CD4-positive, alpha-beta T cell treated with Interleukin-2 at 100 ng/mL for 4 hours (primary cell): ENCODE results near the gene SGTA.

ENCODE experiments used
- DNase-seq: peaks from one replicate; pipeline ENCODE4 v3.0.0-alpha.2; 2020; ENCODE audit warnings: low spot score

The SGTA gene

DNA sequence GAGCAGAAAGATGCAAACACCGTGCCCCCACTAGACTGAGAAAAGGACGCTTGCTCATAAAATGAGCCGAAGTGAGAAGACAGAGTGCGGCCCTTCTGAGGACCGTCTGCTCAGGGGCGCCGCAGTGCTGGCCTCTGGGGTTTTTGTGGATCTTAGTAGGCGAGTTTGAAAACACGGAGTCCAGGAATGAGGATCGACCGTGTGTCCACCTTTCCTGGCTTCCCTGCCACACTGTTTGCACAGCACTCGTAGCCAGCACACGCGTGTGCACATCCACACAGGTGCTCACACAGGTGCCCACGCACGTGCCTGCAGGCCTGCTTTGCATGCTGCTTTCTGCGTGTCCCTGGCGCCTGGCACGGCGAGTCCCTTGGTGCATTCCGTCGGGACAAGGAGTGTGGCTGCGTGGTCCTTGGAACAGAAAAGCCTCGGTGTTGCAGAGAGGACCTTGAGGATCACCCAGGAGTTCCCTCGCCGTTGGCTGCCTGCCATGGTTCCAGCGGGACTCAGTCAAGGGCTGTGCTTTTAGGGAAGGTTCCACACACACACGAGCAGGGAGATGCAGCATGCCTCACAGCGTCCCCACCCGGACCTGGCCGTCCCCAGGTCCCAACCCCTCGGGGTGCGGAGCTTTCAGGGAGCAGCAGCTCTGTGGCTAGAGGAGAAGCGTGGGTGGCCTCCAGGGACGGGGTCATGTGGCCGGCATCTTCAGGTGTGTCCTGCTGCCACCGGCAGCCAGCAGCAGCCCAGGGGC is 26.5 kb upstream of the SGTA start:
- DNase-seq: no peak

DNA sequence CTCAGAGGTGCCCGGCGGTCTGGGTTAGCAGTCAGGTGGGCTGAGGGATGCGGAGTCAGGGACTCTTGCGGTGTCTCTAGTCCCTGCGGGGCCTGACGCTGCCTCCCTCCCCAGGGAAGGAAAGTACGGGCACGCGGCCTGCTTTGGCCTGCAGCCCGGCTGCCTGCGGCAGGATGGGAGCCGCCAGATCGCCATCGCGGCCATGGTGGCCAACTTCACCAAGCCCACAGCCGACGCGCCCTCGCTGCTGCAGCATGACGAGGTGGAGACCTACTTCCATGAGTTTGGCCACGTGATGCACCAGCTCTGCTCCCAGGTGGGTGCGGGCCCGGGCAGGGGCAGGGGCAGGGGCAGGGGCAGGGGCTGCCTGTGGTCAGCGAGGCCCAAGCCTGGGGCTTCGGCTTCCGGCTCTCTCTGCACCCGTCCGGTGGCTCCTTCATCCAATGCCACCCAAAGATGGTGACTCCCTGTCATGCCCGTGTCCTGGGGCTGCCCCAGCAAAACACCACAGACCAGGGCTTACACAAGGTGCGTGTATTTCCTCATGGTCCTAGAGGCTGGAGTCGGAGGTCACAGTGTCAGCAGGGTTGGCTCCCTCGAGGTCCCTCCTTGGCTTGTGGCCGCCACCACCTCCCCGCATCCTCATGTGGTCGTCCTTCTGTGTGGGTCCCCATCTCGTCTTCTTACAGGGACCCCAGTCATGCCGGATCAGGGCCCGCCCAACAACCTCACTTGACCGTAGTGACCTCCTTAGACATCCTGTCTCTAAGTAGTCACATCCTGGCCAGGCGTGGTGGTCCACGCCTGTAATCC is 25.3 kb upstream of the SGTA start:
- DNase-seq: no peak

- DNase-seq: no peak
These were observed 24.5 kb upstream of the SGTA start for GRCh38 chr19:2807379-2808128.

- DNase-seq: no peak
These were observed 23.8 kb upstream of the SGTA start for GRCh38 chr19:2806736-2807378.

GRCh38 chr19:2805991-2806649 is 23.0 kb upstream of the SGTA start:
- DNase-seq: no peak

GRCh38 chr19:2805261-2805900 is 22.3 kb upstream of the SGTA start:
- no peak for DNase-seq

- no peak for DNase-seq
These were observed 21.3 kb upstream of the SGTA start for GRCh38 chr19:2804156-2805004.

DNA sequence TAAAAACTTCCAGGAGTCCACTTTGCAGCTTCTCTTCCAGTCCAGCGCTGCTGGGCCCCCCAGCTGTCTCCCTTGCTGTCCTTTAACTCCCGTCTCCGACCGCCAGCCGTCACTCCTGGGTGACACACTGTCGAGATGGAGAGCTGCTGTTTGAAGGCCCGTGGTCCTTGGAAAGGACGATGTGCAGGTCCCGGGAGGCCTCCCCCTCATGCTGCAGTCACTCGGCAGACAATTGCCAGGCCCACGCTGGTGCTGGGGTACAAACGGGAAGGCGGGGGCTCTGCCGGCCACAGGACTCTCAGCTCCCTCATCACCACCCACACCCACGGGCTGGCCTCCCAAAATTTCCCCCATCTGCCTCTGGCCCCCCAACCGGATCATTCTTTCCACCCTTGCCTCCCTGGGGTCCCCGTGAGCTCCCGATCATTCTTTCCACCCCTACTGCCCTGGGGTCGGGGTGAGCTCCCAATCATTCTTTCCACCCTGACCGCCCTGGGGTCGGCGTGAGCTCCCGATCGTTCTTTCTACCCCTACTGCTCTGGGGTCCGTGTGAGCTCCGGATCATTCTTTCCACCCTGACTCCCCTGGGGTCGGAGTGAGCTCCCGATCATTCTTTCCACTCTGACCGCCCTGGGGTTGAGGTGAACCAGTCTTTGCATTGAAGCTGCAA is 20.5 kb upstream of the SGTA start:
- DNase-seq: no peak

DNA sequence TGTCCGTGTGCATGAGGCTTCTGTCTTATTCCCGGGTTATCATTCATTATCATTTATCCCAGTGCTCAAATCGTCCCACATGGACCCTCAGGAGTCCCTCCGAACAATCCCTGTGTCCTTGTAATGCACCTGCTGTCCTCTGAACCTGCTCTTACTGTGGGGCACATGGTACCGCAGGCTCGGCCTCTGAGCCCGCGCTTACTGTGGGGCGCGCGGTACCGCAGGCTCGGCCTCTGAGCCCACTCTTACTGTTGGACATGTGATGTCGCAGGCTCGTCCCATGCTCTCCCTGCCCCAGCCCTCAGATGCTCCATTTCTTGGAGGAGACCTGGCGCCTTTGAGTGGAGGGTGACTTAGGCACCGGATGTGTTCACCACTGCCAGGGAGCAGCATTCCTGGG is 19.8 kb upstream of the SGTA start:
- no peak for DNase-seq

GRCh38 chr19:2800506-2800905 is 17.4 kb upstream of the SGTA start:
- no peak for DNase-seq

- no peak for DNase-seq
These were observed 16.4 kb upstream of the SGTA start for GRCh38 chr19:2799273-2800020.

DNA sequence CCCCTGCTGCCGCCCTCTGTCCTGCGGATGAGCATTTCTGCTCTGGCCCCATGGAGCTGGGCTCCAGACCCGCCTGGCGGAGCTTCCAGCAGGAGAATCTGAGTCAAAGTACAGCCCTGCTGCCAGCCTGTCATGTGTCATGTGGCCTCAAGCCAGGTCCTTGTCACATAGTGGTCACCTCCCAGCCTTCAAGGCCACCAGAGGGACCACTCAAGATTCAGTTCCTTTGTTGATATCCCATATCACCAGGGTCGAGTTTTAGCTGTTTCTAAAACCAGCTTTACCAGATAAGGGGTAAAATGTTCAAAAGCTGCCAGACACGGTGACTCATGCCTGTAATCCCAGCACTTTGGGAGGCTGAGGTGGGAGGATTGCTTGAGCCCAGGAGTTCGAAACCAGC is 15.7 kb upstream of the SGTA start:
- no peak for DNase-seq

DNA sequence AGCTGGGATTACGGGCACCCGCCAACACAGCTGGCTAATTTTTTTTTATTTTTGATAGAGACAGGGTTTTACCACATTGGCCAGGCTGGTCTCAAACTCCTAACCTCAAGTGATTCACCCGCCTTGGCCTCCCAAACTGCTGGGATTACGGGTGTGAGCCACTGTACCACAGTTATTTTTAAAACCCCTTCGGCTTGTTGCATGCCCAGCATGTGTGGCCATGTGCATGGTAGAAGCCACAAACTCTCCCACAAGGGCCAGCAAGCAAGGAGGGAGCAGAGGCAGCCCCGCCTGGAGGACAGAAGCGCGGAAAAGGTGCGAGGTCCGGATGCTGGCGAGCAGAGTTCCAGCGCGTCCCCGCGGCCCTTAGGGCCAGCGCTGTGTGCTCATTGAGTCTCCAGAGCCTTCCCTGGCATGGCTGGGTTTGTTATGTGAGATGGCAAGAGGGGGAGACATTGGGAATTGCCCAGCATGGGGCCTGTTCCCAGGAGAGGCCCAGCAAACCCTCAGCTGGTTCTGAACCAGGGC is 15.1 kb upstream of the SGTA start:
- no peak for DNase-seq

DNA sequence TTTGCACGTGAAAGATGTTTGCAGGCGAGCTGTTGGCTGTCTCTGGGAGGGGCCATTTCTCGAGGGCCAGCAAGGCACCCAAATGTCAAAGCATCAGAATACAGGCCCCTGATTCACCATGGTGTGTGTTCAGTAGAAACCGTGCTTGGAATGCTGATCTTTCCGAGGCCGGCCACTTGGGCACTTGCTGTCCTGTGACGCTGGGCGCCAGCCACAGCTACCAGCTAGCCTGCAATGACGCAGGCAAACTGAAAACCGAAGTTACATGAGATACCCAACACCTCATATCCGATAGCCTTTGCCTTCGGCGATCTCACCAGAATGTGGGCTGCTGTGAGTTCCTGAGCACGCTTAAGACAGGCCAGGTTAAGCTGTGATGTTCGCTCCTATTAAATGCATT is 14.2 kb upstream of the SGTA start:
- DNase-seq: no peak

- no peak for DNase-seq
These were observed 13.7 kb upstream of the SGTA start for GRCh38 chr19:2796659-2797266.

DNA sequence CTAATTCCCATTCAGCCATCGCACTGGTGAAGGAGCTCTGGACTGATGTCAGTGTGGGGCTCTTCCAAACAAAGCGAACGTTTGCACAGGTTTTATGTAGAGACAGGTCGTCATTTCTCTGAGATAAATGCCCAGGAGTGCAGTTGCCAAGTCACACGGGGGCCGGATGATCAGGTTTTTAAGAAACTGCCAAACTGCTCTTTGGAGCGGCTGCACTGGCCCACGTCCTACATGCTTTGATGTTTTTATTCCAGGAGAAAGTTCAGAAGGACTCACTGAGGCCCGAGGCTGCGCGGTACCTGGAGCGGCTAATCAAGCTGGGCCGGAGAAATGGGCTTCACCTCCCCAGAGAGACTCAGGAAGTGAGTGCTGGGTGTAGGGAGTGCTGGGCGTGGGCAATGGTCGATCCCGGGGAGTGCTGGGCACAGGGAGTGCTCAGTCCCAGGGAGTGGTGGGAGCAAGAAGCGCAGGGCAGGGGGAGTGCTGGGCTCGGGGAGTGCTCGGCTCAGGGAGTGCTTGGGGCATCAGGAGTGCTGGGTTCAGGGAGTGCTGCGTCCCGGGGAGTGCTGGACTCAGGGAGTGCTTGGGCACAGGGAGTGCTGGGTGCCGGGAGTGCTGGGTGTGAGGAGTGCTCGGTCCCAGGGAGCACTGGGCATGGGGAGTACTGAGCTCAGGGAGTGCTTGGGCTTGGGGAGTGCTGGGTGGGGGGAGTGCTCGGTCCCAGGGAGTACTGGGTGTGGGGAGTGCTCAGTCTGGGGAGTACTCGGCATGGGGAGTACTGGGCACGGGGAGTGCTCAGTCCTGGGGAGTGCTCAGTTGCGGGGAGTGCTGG is 13.0 kb upstream of the SGTA start:
- no peak for DNase-seq

DNA sequence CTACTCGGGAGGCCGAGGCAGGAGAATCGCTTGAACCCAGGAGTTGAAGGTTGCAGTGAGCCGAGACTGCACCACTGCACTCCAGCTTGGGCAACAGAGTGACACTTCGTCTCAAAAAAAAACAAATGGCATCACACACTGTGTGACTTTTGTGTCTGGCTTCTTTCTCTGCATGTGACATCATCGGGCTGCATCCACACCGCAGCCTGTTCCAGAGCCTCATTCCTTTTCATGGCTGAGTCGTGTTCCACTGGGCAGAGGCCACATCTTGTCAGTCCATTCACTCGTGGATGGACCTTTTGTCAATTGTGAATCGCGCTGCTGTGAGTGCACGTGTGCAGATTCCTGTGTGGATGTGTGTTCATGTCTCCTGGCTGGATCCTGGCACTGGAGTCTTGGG is 10.5 kb upstream of the SGTA start:
- DNase-seq: no peak
